Gastroesophageal sphincter (tissue), 4 donors: ENCODE data around the gene TNFRSF13B. TPM values are rescaled to one million over a fixed set of nuclear protein-coding genes. Genes with fewer than 3 reads are reported as not detected.
A peak's percentile ranks its signal among the peaks of the same experiment; 100 is the strongest.

Source experiments
- ATAC-seq: fragments of 150-250 bp; one replicate; pipeline ENCODE4 v1.9.1; 2016; ENCODE audit warnings: mild to moderate bottlenecking, moderate library complexity
- H3K27ac ChIP-seq, 4 donors: fragments of 200-600 bp; sonication (generic) in 3 of 4; 1 replicate in 3 of 4; 2 replicates in 1 of 4; pipeline ENCODE4 v1.5.1; 2016 to 2019
- H3K27me3 ChIP-seq: fragments of 200-600 bp; sonication (generic); one replicate; pipeline ENCODE4 v1.5.1; 2019
- H3K36me3 ChIP-seq, 2 donors: fragments of 200-600 bp; sonication (generic); one replicate each; pipeline ENCODE4 v1.5.1; 2019; ENCODE audit warnings: control low read depth in 1 of 2
- H3K4me1 ChIP-seq, 3 donors: fragments of 200-600 bp; sonication (generic); 1 replicate in 2 of 3; 2 replicates in 1 of 3; pipeline ENCODE4 v1.5.1; 2016 to 2019; ENCODE audit warnings: control low read depth in 2 of 3
- H3K4me3 ChIP-seq, 2 donors: fragments of 200-600 bp; sonication (generic); one replicate each; pipeline ENCODE4 v1.5.1; 2019; ENCODE audit warnings: mild to moderate bottlenecking in 1 of 2, moderate library complexity in 1 of 2
- H3K9me3 ChIP-seq, 3 donors: fragments of 200-600 bp; sonication (generic); one replicate each; pipeline ENCODE4 v1.5.1; 2017 to 2019; ENCODE audit warnings: control low read depth in 2 of 3
- CTCF ChIP-seq, 4 experiments: fragments of 200-600 bp in 2 of 4; fragments of 450-650 bp in 2 of 4; sonication (generic) in 1 of 4; IDR thresholded peaks; one replicate each; pipeline ENCODE4 v1.5.1; 2017 to 2019; ENCODE audit warnings: antibody characterized with exemption in 4 of 4, mild to moderate bottlenecking in 2 of 4, moderate library complexity in 2 of 4
- EP300 ChIP-seq: sonication (generic); formaldehyde crosslinking; IDR thresholded peaks from one replicate; pipeline ENCODE4 v1.6.1; 2017; ENCODE audit warnings: antibody characterized with exemption, mild to moderate bottlenecking
- POLR2A ChIP-seq, 2 donors: fragments of 450-650 bp; IDR thresholded peaks; one replicate each; pipeline ENCODE4 v1.6.1; 2017; ENCODE audit warnings: antibody characterized with exemption in 2 of 2, mild to moderate bottlenecking in 2 of 2, moderate library complexity in 1 of 2
- POLR2AphosphoS5 ChIP-seq: sonication (generic); formaldehyde crosslinking; IDR thresholded peaks from one replicate; pipeline ENCODE4 v1.6.1; 2017; ENCODE audit warnings: antibody characterized with exemption
- WGBS, 2 donors: methylation state at CpG; one replicate each; pipeline ENCODE4 v1.1.5; 2018; ENCODE audit warnings: low coverage in 1 of 2; 5-methylcytosine and 5-hydroxymethylcytosine counted together
- total RNA-seq, 4 donors: library from RNA; depleted of rRNA; stranded (reverse); fragments of >200 nt; gene quantifications; one replicate each; pipeline ENCODE4 v1.1.0, GENCODE V29; 2016

Gene TNFRSF13B
- under 1 TPM in 1 of 4 donors, not detected in 3; 0.81 TPM for total RNA-seq

- Histone ChIP-seq H3K9me3 (no peaks in the 10 kb centered on the region), H3K4me1 (no peaks in the 10 kb centered on the region), H3K4me3 (no peak within 1 kb of the TSS), H3K27me3 (peaks cover 27% of the 10 kb centered on the region), H3K36me3 (no peaks in the 10 kb centered on the region), H3K27ac (no peak within 1 kb of the TSS)
- no peak for ATAC-seq
- WGBS, 2 donors, result 83 to 95% methylated on average over 6 to 11 of the region's 17 CpGs
- TF ChIP-seq CTCF (IDR thresholded peaks at IDR 0.05) (no peak), POLR2A (IDR thresholded peaks at IDR 0.05) (no peak), EP300 (no peak), POLR2AphosphoS5 (no peak)
Observed at GRCh38 chr17:16971458-16972338, at the start of gene TNFRSF13B. Gene TNFRSF13B (minus strand): TSS chr17:16972118. CDS start chr17:16972075, 43 bp downstream.

DNA sequence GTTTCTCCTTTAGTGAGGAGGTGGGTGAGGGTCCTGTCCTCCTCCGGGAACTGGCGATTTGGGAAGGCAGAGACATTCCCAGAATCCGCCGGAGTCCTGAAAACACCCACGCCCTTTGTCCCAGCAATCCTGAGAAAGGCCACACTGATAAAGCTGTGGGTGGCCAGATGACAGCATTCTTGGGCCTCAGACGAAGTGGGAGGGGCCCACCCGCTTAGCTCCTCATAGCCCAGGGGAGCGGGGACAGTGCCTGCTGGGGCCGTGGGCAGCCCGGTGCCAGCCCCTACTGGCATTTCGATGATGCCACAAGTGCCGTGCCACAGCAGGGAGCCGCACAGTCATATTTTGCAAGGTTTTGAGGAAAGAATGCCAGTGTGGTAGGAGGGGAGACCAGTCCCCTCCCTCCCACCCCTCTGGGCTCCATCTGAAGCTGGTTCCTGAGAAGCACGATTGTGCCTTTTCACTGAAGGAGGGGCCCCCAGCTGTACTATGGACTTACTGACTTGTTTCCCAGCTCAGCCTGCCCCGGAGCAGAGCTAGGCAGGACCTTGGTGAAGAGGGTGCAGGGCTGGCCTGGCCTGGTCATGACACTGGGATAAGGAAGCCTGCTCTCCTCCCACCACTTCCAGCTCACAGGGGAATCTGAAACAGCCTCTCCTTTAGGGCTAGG is 49.4 kb upstream of the TNFRSF13B start:
- Histone ChIP-seq H3K36me3 (no peaks in the 10 kb centered on the region), H3K27me3 (no peaks in the 10 kb centered on the region), H3K4me3 (no peak overlapping the region), H3K27ac (peak overlapping the region in 3 of 4 donors; percentile 17 to 58 (median 26)), H3K9me3 (no peaks in the 10 kb centered on the region), H3K4me1 (no peaks in the 10 kb centered on the region)
- TF ChIP-seq POLR2A (IDR thresholded peaks at IDR 0.05) (no peak), POLR2AphosphoS5 (no peak), EP300 (no peak), CTCF (IDR thresholded peaks at IDR 0.05) (no peak)
- WGBS, 2 donors, result 73 to 74% methylated on average over 3 to 7 of the region's 15 CpGs
- peak; percentile 53 for ATAC-seq

GRCh38 chr17:17020821-17021193 is 48.9 kb upstream of the TNFRSF13B start:
- Histone ChIP-seq H3K27ac (peak overlapping the region in 1 of 4 donors; percentile 58), H3K36me3 (no peaks in the 10 kb centered on the region), H3K4me1 (no peaks in the 10 kb centered on the region), H3K9me3 (no peaks in the 10 kb centered on the region), H3K4me3 (no peak overlapping the region), H3K27me3 (no peaks in the 10 kb centered on the region)
- 94 to 100% methylated on average over 3 to 6 of the region's 8 CpGs for WGBS, 2 donors
- TF ChIP-seq POLR2A (IDR thresholded peaks at IDR 0.05) (no peak), CTCF (IDR thresholded peaks at IDR 0.05) (no peak), POLR2AphosphoS5 (no peak), EP300 (no peak)
- ATAC-seq, result no peak

DNA sequence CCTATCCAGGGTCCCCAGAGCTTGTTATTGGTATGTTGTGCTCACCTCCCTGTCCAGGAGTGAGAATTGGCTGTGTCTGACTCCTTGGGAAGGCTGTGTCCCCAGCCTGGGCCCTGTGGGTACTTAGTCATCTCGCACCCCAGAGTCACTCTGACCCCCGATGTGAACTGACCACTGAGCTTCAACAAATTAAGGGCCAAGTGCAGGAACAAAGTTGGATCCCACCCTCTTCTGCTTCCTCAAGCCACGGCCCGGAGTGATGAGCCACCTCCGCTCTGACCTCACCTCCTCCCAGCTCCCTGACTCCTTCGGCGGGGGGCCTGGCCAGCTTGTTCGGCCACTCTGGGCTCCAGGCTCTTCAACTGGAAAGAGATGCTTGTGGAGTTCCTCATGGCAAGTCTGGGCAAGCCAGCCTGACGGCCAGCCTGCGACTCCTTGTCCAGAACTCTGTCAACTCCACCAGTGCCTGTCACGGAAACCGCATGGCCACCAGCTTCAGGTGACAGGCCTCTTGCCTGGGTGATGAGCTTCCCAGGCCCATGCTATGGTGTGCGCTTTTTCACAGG is 48.1 kb upstream of the TNFRSF13B start:
- TF ChIP-seq POLR2AphosphoS5 (no peak), CTCF (IDR thresholded peaks at IDR 0.05) (no peak), POLR2A (IDR thresholded peaks at IDR 0.05) (no peak), EP300 (no peak)
- Histone ChIP-seq H3K4me1 (no peaks in the 10 kb centered on the region), H3K36me3 (no peaks in the 10 kb centered on the region), H3K9me3 (no peaks in the 10 kb centered on the region), H3K27me3 (no peaks in the 10 kb centered on the region), H3K27ac (no peak overlapping the region), H3K4me3 (no peak overlapping the region)
- 93% methylated on average over 5 of the region's 13 CpGs; no CpG with 5 or more reads in 1 of the 2 donors for WGBS, 2 donors
- no peak for ATAC-seq
